HL-60/S4 (cell line): Measurements from ENCODE around the gene PARD3B.

Source experiments
- in situ Hi-C: fragments of 300-500 bp; cut with MboI; formaldehyde crosslinking; loops from 2 replicates; pipeline ENCODE4 v1.14.3; 2022; ENCODE audit warnings: low sequenced_read_pairs

The PARD3B gene

GRCh38 chr2:204824751-204825453, 279.6 kb downstream of the PARD3B start:
- in situ Hi-C loops, result no loop called here

DNA sequence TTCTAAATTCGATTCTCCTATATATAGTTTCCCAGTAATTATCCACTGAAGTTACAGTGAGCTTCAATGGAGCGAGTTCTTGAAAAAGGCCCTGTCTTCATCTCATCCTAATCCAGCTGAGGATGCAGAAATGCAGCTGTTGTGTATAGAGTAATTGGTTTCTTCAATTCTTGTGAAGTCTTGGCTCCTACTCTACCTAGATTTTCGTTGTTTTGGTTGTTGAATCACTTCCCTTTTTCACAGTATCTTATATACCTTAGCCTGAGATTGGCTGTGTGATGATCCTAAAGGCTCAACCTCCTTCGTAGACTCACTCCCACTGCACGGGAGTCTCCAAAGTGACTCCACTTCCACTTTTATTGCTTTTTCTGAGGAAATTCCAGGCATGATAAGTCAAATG, 280.4 kb downstream of the PARD3B start:
- in situ Hi-C loops, result no loop called here

DNA sequence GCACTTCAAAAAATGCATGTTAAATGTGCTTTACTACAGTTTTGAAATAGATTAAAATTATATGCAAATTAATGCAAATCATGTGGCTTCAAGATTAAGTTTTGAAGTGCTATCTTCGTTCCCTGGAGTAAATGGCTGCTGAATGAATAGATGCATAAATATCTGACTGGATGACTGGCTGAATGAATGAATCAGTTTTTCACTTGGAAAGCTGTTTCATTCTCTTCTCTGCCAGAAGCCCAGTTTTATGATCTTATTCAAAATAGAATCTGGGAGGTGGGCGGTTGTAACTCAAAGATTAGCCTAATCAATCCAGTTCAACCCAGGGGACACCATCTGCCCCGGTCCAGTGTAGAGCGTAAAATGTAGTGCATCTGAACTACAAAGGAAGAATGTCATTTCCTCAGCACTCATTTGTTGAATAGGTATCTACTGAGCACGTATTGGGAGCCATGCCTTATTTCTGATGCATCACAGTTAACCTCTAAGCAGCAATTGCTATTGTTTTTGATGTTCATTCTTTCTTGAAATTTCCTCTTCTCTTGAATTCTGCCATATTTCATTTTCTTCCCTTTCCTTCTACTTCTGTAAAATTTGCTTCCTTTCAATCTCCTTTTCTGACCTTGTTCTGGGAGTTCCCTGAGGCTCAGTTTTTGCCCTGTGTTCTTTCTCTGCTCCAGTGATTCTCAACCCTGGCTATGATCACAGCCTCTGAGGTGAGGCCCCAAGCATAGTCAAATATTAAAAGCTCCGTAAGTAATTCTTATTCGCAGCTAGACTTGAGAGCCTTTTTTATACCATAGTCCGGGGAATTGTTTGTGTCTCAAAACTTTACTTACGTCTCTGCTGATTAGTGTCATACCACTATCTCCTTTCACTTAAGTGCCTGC, 282.7 kb downstream of the PARD3B start:
- in situ Hi-C loops, result no loop called here

GRCh38 chr2:204834716-204835384, 289.6 kb downstream of the PARD3B start:
- in situ Hi-C loops, result no loop called here

GRCh38 chr2:204835786-204836185, 290.5 kb downstream of the PARD3B start:
- in situ Hi-C loops, result no loop called here

DNA sequence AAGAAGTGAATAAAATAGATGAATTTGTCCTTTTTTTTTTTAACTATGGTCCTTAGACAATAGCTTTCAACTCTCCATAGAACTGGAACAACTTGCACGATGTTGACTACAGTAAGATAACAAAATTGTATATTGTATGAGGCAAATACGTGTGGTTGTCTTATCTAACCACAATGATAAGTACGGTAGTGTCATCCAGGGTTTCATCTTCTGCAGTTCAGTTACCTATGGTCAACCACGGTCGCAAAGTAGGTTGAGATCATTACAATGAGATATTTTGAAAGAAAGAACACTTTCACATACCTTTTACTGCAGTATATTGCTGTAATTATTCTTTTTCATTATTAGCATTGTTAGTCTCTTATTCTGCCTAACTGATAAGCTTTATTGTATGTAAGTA, 295.2 kb downstream of the PARD3B start:
- in situ Hi-C loops, result no loop called here

DNA sequence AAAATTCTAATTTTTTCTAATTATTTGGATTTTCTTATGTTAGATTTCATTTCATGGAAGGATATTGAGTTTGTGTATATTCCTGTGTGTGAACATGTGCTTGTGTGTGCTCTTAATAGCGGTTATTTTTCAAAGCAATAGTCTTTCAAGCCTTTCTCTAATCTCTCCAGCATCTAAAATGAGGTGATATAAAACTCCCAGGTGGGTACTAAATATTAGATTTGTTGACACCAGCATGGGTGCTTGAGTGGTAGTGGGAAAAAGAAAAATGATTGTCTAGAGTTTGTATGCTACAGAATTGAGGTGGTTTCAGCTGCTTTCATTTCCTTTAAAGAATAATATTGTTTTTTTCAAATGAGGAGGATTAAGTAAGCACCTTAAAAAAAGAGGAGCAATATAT, 296.8 kb downstream of the PARD3B start:
- in situ Hi-C loops, result no loop called here

DNA sequence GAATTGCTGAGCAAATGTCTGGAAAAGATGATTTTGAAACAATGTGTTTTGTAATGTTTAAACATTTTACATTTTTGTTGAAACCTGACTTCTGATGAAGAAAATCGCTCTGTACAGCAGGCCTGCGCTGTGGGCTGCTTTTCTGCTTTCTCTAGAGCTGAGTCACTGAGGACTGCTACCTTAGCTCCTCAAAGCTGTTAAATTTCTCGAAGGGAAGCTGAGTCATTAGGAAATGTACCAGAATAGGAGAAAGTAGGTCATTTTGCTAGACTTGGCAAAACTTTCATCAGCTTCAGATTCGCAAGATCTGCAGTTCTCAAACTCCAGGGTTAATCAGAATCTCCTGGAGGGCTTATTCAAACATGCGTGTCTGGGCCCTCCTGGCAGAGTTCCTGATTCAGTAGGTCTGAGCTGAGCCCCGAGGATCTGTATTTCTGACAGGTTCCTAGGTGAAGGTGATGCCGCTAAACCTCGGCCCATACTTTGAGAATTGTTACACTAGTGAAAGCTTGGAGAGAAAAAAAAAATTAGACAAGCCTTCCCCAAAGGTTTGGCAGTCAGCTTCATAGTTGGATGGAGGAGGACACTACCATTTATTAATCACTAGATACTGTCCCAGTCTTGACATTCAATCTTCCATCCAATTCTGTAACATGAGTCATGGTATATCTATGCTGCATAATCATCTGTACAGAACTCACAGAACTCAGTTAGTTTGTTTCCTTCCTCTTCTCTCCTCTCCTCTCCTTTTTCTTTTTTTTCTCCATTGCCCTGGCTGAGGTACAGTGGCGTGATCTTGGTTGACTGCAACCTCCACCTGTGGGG, 297.6 kb downstream of the PARD3B start:
- in situ Hi-C loops, result no loop called here

DNA sequence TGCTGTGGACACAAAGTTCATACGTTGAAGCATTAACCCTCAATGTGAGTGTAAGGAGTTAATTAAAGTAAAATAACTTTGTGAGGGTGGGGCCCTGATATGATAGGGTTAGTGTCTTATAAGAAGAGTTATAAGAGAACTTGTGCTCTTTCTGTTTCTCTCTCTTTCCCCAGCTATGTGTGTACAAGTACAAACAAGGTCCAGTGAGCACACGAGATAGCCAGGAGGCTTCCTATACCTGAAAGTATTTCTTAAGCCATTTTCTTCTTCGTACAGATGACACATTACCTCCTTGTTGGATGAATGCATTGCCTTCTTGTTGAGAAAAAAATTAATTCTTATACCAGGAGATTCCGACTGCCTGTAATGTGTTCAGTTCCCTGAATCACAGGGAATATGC, 301.2 kb downstream of the PARD3B start:
- in situ Hi-C loops, result no loop called here

GRCh38 chr2:204849892-204850291, 304.6 kb downstream of the PARD3B start:
- in situ Hi-C loops, result no loop called here

DNA sequence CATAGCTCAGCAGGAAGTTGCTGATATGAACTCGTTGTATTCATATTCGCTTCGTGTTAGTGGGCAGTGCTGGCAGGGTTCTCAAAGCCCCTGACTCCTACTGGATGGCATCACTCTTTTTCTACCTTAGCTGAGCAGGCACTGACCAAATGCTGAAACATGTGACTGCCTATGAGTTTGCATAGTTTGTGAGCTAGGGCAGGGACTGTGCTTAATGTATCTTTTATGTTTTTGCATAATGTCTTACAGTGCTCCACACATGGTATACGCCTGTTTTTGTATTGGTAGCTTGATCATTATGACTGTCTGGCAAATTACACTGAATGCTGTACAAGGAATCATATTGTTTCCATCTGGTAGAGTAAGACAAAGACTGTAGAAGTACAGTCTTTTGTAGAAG, 305.3 kb downstream of the PARD3B start:
- in situ Hi-C loops, result no loop called here

DNA sequence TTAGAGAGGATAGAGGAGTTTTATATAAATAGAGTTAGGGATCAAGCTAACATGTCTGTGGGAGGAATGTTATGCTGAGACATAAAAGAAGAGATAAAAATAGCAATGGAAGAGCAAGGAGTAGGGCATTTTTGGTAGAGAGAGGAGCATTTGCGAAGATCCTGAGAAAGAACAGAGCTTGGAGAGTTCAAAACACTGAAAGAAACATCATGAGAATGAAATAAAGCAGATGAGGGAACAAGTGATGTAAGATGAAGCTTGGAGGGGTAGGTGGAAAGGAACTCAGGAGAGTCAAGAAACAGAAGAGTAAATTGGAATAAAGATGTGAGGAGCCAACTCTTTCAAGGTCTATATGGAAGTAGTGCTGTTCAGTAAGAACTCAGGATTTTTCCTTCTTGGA, 308.6 kb downstream of the PARD3B start:
- in situ Hi-C loops, result no loop called here

DNA sequence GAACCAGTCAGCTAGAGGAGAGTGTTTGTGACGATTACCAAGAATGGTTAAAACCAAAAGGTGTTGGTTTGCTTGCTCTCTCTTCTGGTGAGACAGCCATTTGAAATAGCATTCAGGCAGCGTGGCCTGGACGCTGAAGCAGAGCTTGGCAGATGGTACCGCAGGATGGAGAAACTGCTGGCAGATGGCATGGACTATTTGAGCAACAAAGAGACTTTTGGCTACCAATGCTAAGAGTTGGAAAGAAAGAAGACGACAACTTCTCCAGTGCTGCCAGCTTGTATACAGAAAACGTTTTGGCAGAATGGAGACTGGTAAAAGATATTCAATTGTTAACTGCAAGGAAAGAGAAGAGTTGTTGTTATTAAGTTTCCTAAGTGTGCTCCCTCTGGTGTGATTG, 315.0 kb downstream of the PARD3B start:
- in situ Hi-C loops, result no loop called here

GRCh38 chr2:204862809-204863208, 317.5 kb downstream of the PARD3B start:
- in situ Hi-C loops, result no loop called here

- in situ Hi-C loops, result no loop called here
These were observed 318.1 kb downstream of the PARD3B start for GRCh38 chr2:204863336-204863735.

DNA sequence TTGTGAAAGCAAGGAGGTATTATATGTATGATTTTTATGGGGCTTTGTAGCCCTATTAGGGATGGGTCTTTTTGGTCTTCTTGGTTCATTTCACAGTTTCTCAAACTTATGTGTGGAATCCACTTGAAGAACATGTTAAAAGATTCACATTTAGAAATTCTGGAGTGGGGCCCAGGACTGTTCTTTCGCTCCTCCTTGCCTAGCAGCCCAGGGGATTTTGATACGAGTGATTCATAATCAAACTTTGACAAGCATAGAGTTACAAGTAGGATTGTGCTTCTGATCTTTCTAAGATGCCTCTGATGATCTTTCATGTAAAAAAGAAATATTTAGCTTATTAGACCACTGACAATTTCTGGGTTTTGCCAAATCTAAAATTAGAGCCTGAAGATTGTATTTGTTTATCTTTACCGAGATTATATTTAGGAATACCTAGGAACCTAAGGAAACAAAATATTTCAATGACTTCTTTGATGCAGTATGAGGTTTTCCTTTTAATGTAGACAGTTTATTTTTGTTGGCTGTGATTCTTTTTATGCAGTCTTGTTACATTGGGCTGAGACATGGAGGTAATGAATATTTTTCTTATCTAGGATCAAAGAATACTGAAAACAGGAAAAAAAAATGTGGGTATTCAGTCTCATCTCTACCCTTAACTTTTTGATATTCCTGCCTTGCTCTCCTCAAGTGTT, 324.0 kb downstream of the PARD3B start:
- in situ Hi-C loops, result no loop called here

DNA sequence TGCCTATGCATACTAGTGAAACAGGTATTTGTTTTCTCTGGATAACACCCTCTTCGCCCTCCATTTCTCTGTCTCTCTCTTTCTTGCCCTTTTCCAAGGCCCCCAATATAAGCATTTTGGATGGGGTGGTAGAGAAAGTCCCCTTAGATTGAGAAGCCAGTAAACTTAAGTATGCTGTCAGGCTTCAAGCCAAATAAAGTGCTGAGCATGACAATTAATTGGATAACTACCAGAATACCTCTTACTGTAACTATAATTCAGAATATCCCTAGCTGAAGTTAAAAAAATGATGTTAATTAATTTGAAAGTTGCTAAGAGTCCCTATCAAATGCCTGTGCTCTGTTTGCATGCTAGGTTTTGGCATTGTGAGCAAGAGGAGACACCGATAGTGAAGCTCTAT, 324.8 kb downstream of the PARD3B start:
- in situ Hi-C loops, result no loop called here

- in situ Hi-C loops, result no loop called here
These were observed 326.1 kb downstream of the PARD3B start for GRCh38 chr2:204871231-204871953.

GRCh38 chr2:204876311-204876710, 331.0 kb downstream of the PARD3B start:
- in situ Hi-C loops, result no loop called here

DNA sequence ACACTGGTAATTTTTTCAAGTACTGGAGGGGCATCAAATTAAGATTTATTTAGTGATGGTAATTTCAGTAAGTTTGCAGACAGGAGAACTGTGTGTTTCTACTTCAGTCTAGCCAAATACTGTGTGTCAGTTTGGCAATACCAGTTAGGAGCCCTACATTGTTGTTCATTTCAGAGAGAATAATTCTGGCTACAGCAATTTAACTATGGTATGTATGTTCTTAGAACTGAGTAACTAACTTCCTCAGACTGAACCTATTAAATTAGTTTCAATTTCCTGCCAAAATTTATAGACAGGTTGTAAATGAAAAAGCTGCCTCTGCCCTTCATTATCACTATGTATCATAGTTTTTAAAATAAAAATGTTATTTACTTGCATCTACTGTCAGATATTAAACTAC, 332.4 kb downstream of the PARD3B start:
- in situ Hi-C loops, result no loop called here
